ENCODE measurements around the gene CACNA2D2. TPM values are rescaled to one million over a fixed set of nuclear protein-coding genes. Genes with fewer than 3 reads are reported as not detected.
A peak's percentile ranks its signal among the peaks of the same experiment; 100 is the strongest.

CACNA2D2 gene
- total RNA-seq, 1 experiment from 2014 or later: 0.59 TPM

GRCh38 chr3:50375258-50375931 lies 128.0 kb downstream of the CACNA2D2 start:
- CTCF ChIA-PET: no interaction called here
- TF ChIP-seq CTCF (IDR thresholded peaks at IDR 0.05): no peak; the same call in 1 of the 2 replicates
- no peak for TF ChIP-seq SIN3A (IDR thresholded peaks at IDR 0.05; ENCODE audit: borderline replicate concordance, insufficient read depth, low read depth, low read length)
- TF ChIP-seq REST (IDR thresholded peaks at IDR 0.05; ENCODE audit: insufficient read depth in 1 of 2, low read depth in 2 of 2, low read length in 1 of 2): no peak
- no peak for TF ChIP-seq TCF7L2 (IDR thresholded peaks at IDR 0.05; ENCODE audit: low read depth, low read length)
- no peak for TF ChIP-seq POLR2AphosphoS5 (IDR thresholded peaks at IDR 0.05; ENCODE audit: low read depth, low read length)
- in situ Hi-C loops (cut with HindIII; ENCODE audit: low pct_unique_long_range_greater_than_20kb, low sequenced_read_pairs) (no loop called here), intact Hi-C loops (cut with micrococcal nuclease; ENCODE audit: unreplicated experiment) (loop anchor here (10.0 kb wide), 1 partner anchor 169 kb away; no protein-coding TSS in a partner anchor)
- BruUV-seq (replicated peaks): no TSS peak
- DNase-seq (ENCODE audit: low read depth, low spot score) (no peak), ATAC-seq (peak; percentile 74)
- H3K4me3 ChIP-seq (ENCODE audit: low read depth in 2 of 2, low read length in 2 of 2): no peak overlapping the region
- no peaks in the 10 kb centered on the region for H3K9me3 ChIP-seq (ENCODE audit: control insufficient read depth, insufficient read depth, low read depth, low read length)
- H3K4me1 ChIP-seq (ENCODE audit: control insufficient read depth, insufficient read depth, low read length): no peaks in the 10 kb centered on the region; the same call in 1 of the 2 replicates
- POLR2A ChIA-PET: no interaction called here
- H3K36me3 ChIP-seq (ENCODE audit: control insufficient read depth, insufficient read depth, low read length): no peaks in the 10 kb centered on the region
- H3K27me3 ChIP-seq (ENCODE audit: control insufficient read depth, insufficient read depth, low read length): no peaks in the 10 kb centered on the region
- no peak overlapping the region for H3K27ac ChIP-seq (ENCODE audit: low read length)

- Histone ChIP-seq H3K27ac (ENCODE audit: low read length) (no peak overlapping the region), H3K27me3 (ENCODE audit: control insufficient read depth, insufficient read depth, low read length) (no peaks in the 10 kb centered on the region), H3K4me3 (ENCODE audit: low read depth in 2 of 2, low read length in 2 of 2) (no peak overlapping the region), H3K36me3 (ENCODE audit: control insufficient read depth, insufficient read depth, low read length) (no peaks in the 10 kb centered on the region), H3K9me3 (ENCODE audit: control insufficient read depth, insufficient read depth, low read depth, low read length) (no peaks in the 10 kb centered on the region), H3K4me1 (ENCODE audit: control insufficient read depth, insufficient read depth, low read length) (no peaks in the 10 kb centered on the region; the same call in 1 of the 2 replicates)
- in situ Hi-C loops (cut with HindIII; ENCODE audit: low pct_unique_long_range_greater_than_20kb, low sequenced_read_pairs) (no loop called here), intact Hi-C loops (cut with micrococcal nuclease; ENCODE audit: unreplicated experiment) (loop anchor here (10.0 kb wide), 1 partner anchor 170 kb away; no protein-coding TSS in a partner anchor)
- ATAC-seq (peak; percentile 55; the same call in 1 of the 2 replicates), DNase-seq (ENCODE audit: low read depth, low spot score) (no peak)
- POLR2A ChIA-PET: no interaction called here
- CTCF ChIA-PET: no interaction called here
- TF ChIP-seq SIN3A (IDR thresholded peaks at IDR 0.05; ENCODE audit: borderline replicate concordance, insufficient read depth, low read depth, low read length) (no peak), REST (IDR thresholded peaks at IDR 0.05; ENCODE audit: insufficient read depth in 1 of 2, low read depth in 2 of 2, low read length in 1 of 2) (no peak), CTCF (IDR thresholded peaks at IDR 0.05) (no peak), POLR2AphosphoS5 (IDR thresholded peaks at IDR 0.05; ENCODE audit: low read depth, low read length) (no peak), TCF7L2 (IDR thresholded peaks at IDR 0.05; ENCODE audit: low read depth, low read length) (no peak)
- no TSS peak for BruUV-seq (replicated peaks)
Measured at GRCh38 chr3:50374363-50375257, 128.8 kb downstream of the CACNA2D2 start.
